ENCODE results near the gene KIF1B.
"Not testable (repeated sequence)": the region's sequence is repeated elsewhere in the genome, so short reads cannot be mapped to it uniquely, and the experiment has no call there.

Gene KIF1B

GRCh38 chr1:10195570-10195969 is 14.8 kb upstream of the KIF1B start:
- DNase-seq (ENCODE audit: low read depth), result peak; percentile 63

- no peak for DNase-seq (ENCODE audit: low read depth)
Observed at GRCh38 chr1:10196976-10197375, 13.4 kb upstream of the KIF1B start.

GRCh38 chr1:10200620-10201019 is 9.8 kb upstream of the KIF1B start:
- no peak for DNase-seq (ENCODE audit: low read depth)

- DNase-seq (ENCODE audit: low read depth), result no peak
Observed at GRCh38 chr1:10204003-10204642, 6.2 kb upstream of the KIF1B start.

GRCh38 chr1:10205206-10205605 is 5.2 kb upstream of the KIF1B start:
- not testable (repeated sequence) for DNase-seq (ENCODE audit: low read depth)

- DNase-seq (ENCODE audit: low read depth), result no peak
Observed at GRCh38 chr1:10207810-10208209, 2.6 kb upstream of the KIF1B start.

GRCh38 chr1:10208537-10208936 is 1.8 kb upstream of the KIF1B start:
- DNase-seq (ENCODE audit: low read depth), result no peak

GRCh38 chr1:10209590-10209904 is 823 bp upstream of the KIF1B start:
- DNase-seq (ENCODE audit: low read depth), result no peak

GRCh38 chr1:10210841-10211804 is 753 bp downstream of the KIF1B start:
- DNase-seq (ENCODE audit: low read depth), result peak; percentile 96

GRCh38 chr1:10211805-10212410 is 1.5 kb downstream of the KIF1B start:
- DNase-seq (ENCODE audit: low read depth), result peak; percentile 63

- no peak for DNase-seq (ENCODE audit: low read depth)
Observed at GRCh38 chr1:10212476-10212875, 2.1 kb downstream of the KIF1B start.

- no peak for DNase-seq (ENCODE audit: low read depth)
Observed at GRCh38 chr1:10213186-10213705, 2.9 kb downstream of the KIF1B start.

- no peak for DNase-seq (ENCODE audit: low read depth)
Observed at GRCh38 chr1:10216090-10216749, 5.8 kb downstream of the KIF1B start.

- peak; percentile 70 for DNase-seq (ENCODE audit: low read depth)
Observed at GRCh38 chr1:10217748-10218441, 7.5 kb downstream of the KIF1B start.

- no peak for DNase-seq (ENCODE audit: low read depth)
Observed at GRCh38 chr1:10220200-10220599, 9.8 kb downstream of the KIF1B start.

GRCh38 chr1:10220657-10221056 is 10.3 kb downstream of the KIF1B start:
- DNase-seq (ENCODE audit: low read depth), result not testable (repeated sequence)

GRCh38 chr1:10225573-10225972 is 15.2 kb downstream of the KIF1B start:
- DNase-seq (ENCODE audit: low read depth), result peak; percentile 77

- no peak for DNase-seq (ENCODE audit: low read depth)
Observed at GRCh38 chr1:10228528-10228927, 18.2 kb downstream of the KIF1B start.

GRCh38 chr1:10229903-10230302 is 19.5 kb downstream of the KIF1B start:
- no peak for DNase-seq (ENCODE audit: low read depth)

GRCh38 chr1:10232163-10232562 is 21.8 kb downstream of the KIF1B start:
- no peak for DNase-seq (ENCODE audit: low read depth)

- DNase-seq (ENCODE audit: low read depth), result peak; percentile 61
Observed at GRCh38 chr1:10236405-10237156, 26.2 kb downstream of the KIF1B start.

Data from EH (cell line).